HG02852 (cell line): Measurements from ENCODE around the gene PRKAG2.

Experiments
- ATAC-seq: cut with Tn5 transposase; IDR thresholded peaks from one replicate; pipeline ENCODE4 v1.9.1; 2021; ENCODE audit warnings: mild to moderate bottlenecking, moderate library complexity; ENCODE audit not compliant: unreplicated experiment

Gene PRKAG2

DNA sequence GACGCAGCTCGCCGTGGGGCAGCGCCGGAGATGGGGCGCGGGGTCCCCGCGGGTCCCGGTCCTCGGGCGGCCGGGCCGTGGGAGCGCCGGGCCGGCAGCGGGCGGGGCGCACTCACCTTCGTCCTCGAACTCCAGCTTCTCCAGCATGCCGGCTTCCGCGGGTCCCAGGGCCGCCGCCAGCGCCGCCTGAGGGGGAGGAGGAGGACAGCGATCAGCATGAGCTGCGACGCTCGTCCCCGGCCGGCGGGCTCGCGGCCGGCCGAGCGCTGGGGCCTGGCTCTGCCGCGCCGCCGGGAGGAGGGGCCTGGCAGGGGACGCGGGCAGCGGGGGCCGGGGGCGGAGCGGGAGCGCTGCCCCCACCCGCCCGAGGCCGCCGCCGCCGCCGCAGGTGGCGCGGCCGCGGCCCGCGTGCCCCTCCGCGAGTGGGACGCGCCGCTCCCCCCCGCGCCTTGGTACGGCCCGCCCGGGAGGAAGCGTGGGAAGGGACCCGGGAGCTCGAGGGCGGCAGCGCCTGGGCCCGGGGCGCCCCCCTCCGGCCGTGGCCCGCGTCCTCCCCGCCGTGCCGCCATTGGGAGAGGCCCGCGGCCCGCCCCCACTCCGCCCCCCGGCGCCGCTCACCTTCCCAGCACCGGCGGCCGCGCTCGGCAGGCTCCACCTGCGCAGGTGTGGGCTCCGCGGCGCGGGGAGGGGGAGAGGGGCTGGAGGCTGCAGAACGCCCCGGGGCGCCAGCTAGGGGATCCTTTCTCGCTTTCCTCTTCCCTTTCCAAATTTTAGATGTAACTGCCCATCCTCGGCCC is 244.8 kb downstream of the PRKAG2 start:
- peak; percentile 71 for ATAC-seq

DNA sequence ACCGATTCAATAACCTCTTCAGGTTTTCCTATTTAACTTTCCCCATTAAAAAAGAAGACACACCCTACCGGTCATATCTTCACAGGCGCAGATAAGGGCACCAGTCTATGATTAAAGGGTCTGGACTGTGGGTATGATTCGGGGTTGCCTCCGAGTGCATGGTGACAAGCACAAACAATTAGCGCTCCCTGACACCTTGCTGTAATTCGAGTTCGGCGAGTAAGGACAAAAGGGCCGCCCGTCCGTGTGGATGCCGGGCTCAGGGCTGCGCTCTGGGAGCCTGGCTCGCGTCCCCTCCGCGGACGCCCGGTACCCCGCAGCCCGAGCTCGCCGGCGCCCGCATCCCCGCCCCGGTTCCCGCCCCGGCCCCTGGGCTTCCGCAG is 245.4 kb downstream of the PRKAG2 start:
- ATAC-seq: peak; percentile 26

DNA sequence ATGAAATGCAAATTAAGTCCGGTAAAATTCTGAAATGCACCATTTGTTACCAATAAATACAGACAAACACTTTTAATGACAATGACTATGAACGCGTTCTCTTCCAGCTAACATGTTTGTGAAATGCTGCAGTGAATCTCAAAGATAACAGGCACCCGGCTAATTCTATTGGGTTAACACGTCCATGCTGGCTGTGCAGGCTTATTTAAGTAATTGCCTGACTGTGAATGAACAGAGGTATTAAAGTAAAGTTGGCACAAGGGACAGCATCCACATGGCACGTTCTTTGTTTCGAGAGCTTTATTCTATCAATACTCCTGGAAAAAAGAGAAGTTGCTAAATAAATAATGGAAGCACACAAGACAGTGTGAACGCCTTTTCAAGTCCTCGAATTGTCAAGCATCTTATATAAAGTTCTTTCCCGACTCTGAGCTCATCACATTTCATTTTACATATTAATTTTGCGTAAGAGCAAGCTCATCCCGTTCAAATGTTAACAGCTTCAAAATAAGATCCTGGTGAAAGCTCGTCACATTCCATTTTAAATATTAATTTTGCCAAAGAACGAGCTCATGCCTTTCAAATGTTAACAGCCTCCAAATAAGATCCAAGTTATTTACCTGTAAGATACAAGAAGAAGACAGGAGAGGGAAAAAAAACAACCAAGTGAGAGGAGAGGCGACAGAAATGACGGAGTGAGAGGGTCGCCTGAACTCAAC is 245.9 kb downstream of the PRKAG2 start:
- no peak for ATAC-seq

DNA sequence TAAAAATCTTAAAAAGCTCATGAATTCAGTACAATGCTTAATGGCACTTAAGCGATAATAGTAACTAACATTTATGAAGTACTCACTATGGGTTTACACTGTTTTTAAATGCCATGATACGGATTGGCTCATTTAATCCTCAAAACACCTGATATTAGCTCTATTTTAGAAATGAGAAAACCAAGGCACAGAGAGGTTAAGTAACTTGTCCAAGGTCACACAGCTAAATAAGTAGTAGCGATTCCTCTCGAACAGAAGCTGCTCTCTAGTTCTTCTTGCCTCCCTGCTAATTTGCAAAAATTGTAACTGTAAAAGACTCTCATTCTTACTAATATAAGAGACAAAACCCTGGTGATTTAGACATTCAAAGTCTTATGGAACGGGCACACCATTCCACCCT is 246.6 kb downstream of the PRKAG2 start:
- ATAC-seq: no peak

DNA sequence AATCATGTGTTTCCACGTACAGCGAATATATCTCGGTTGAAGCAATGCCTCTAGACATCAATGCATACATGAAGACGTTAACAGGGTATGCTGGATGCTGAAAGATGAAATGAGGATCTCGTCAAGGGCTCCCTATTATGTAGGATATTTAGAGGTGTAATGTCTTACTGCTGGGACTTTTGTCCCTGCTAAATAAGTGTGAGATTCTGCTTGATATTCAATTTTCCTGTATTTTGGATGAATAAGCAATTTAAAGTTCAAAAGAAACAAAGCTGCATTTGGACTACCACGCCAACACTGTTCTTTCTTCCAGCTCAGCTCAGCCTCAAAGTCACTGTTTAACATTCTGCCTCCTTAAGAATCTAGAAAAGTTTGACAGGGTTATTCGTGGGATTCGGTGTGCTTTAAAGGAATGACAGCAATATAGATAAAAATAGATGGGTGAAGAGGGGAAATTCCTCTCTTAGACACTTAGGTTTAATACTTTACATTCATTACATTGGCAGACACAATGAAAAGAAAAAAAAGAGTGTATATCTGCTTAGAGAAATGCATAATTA is 247.1 kb downstream of the PRKAG2 start:
- ATAC-seq: no peak

DNA sequence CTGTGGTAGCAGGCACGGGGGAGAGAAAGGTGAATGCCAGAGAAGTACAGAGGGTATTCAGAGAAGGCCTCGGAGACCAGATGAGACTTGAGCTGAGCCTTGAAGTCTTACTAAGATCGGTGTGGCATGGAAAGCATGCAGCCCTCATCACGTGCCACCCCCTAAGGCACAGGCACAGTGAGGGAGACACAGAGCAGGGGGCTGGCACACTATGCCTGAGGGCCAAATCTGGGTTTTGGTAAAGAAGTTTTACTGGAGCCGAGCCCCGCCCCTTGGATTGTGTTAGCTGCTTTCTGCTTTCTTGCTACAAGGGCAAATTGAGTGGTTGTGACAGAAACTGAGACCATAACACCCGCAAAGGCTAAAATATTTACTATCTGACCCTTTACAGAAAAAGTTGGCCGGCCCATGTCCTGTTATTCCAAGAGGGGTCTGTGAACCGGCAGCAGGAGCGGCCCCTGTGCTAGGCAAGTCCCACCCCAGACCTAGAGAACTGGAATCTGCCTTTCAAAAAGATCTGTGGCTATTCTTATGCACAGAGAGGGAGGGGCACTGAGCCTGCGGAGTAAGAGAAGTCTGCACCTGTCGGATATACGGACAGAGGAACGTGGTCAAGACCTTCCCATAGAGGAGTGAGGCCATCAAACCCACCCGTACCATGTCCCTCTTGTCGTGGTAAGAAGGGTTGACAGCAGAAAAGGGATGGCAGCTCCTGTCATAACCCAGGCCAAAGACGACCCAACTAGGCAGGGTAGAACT is 247.9 kb downstream of the PRKAG2 start:
- ATAC-seq: no peak

DNA sequence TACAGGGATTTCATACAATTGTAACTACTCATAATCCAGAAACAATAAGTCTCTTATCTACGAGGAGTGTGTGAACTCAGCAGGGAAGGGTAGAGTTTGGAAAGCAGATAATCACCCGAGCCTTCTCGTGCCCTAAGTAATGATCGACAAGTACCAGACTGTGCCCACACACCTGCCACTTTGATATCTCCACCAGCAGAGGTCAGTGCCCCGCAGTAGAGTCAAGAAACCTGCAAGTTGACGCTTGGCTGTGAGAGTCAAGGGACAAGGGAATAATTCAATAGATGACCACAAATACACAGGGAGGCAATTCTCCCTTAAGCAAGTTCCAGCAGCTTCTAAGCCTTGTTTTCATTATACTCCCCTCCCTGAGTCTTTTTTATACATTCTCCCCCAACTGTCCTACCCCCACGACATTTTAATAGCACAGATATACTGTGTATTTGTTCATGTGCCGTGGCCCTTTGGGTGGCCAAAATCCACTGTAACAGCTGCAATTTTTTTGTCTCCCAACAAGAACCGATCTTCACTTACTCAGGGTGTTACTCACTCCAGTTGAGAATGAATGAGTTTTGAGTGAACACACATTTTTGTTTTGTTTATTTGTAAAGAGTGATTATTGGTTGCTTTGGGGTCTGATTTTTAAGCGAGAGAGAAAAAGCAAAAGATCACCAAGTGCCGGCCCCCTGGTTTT is 250.3 kb downstream of the PRKAG2 start:
- ATAC-seq: no peak

DNA sequence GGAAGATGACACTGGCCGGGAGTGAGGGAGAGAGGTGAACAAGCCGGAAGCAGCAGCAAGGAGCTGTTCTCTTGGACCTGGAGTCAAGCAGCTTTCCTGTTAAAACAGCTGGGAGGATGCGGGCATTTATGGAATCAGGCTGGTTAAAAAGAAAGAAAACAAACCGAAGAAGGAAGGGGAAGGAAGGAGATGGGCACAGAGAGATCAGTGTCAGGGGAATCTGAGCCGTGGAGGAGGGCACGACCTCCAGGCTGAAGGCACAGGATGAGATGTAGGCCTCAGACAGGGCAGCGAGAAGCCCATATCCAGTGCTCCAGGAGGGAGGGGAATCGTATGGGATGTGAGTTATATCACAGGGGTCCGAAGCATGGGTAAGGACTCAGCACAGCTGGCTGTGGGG is 251.3 kb downstream of the PRKAG2 start:
- ATAC-seq: no peak

DNA sequence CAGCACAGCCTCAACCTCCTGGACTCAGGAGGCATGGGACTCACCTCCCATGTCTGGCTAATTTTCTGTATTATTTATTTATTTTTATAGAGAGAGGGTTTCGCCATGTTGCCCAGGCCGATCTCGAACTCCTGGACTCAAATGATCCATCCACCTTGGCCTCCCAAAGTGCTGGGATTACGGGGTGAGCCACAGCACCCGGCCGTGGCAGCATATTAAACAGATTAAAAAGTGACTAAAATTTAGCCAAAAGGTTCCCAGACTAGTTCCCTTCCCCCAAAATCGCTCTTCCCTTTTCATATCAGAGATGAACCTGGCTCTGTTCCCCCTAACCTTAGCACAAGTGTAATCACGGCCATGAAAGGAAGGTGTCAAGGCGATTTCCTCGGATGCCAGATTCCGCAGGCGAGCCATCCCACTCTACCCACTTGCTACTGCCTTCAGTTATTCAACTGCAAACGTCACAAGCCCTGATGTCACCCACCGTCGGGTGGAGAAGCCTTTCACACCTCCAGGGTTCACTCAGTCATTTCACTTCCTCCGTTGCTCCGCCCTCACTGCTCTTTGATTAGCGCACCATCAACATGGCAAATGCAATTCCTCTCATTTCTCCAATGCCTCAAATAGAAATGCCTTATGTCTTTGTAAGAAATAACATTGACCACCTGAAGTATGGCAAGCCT is 252.5 kb downstream of the PRKAG2 start:
- ATAC-seq: no peak

DNA sequence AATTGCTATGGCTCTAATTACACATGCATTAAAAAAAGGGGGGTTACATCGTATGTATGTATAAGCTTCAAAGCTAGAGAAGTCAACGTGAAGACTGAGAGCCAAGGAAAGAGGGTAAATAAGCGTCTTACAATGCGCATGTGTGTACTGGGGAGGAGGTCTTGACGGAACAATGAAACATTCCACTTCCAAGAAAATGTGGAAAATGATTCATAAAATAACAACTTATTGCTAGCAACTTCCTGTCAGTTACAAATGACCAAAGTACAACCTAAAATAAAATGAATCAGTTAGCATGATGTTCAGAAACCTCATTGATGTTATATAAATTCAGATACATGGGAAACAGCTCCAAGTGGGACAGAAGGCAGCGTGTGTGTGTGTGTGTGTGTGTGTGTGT is 253.1 kb downstream of the PRKAG2 start:
- no peak for ATAC-seq

DNA sequence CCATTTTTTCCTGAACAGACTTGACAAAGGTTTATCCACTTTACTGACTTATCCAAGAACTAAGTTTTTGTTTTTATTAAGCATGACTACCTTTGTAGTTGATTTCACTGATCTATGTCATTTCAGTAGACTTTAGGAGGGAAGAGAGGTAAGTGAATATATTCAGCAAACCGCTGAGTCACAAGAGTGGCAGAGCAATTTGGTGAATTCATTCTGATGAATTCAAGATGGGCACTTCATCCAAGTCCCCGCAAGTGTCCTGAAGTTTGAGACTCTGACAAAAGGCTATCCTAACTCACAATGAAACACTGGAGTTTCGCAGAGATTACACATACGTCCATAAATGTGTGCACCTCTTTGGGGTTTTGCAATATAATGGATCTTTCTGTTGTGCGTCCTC is 255.0 kb downstream of the PRKAG2 start:
- ATAC-seq: no peak

DNA sequence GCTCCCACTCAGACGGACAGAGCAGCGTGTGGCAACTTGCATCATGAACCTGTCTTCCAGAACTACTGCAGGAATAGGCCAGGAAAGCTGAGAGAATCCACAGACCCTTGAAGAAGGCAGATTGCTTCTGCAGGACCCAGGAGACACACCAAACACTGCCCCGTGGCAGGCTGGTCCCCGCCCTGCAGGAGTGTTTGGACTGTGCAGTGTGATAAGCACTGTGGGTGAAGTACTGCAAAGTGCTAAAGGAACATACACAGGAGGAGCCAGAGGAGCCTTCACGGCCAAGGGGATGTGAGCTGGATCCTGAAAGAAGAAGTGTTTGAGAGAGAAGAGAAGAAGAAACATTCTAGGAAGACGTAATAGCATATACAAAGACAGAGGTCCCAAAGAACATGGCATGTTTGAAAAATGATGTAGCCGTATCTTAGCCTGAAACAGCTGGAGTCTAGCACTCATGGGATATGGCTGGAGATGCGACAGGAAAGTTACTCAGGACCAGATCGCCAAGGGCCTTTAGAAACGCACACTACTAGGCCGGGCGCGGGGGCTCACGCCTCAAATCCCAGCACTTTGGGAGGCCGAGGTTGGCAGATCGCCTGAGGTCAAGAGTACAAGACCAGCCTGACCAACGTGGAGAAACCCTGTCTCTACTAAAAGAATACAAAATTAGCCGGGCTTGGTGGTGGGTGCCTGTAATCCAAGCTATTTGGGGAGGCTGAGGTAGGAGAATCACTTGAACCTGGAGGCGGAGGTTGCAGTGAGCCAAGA is 260.3 kb downstream of the PRKAG2 start:
- ATAC-seq: no peak

DNA sequence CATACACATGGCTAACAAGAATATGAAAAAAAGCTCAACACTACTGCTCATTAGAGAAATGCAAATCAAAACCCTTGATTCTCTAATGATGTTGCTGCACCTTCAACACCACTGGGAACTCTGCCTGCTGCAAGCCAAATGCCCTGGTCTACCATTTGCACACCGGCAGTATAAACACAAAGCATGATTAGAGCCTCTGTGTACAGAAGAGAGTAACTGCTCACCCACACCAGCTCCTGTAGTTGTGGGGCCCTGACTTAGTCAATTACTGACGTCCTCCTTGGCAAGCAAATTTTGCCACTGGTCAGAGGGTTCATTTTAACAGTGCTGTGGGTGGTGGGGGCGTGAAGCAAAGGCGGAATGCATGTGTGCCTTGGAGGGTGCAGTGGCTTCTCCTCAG is 261.1 kb downstream of the PRKAG2 start:
- no peak for ATAC-seq

DNA sequence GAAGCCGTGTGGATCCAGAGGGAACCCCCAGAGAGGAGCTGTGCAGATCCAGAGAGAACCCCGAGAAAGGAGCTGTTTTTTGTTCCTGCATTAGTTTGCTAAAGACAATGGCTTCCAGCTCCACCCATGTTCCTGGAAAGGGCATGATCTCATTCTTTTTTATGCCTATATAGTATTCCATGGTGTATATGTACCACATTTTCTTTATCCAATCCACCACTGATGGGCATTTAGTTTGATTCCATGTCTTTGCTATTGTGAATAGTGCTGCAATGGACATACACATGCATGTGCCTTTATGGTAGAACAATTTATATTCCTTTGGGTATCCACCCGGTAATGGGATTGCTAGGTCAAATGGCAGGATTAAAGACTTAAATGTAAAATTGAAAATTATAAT is 261.9 kb downstream of the PRKAG2 start:
- no peak for ATAC-seq

DNA sequence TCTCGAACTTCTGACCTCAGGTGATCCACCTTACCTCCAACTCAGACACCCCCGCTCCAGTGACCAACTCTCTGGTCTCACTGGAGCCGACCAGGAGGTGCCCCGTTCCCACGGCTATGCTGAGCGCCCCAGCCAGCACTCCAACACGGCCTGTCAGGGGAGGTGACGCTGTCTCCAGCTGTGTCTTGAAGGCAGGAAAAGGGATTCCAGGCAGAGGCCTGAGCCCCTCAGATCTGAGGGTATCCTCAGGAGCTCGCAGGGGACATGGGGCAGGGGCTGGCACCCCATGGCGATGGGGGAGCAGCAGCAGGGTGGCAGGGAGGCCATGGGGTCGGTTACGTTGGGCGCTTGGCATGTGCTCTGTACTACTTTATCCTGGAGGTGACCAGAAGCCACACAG is 262.9 kb downstream of the PRKAG2 start:
- ATAC-seq: no peak

DNA sequence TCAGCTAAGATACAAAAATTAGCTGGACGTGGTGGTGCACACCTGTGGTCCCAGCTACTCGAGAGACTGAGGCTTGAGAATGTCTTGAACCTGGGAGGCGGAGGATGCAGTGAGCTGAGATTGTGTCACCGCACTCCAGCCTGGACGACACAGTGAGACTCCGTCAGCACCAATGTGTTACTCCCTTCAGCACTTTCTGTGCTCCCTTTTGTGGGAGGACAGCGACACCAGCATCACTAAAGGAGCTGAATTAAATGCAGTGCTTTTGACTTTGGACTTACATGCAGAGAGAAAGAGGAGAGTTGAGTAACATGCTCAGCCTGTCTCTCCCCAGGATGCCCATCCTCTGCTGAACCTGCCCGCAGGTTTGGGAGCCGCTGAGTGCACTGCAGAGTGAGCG is 265.0 kb downstream of the PRKAG2 start:
- no peak for ATAC-seq

DNA sequence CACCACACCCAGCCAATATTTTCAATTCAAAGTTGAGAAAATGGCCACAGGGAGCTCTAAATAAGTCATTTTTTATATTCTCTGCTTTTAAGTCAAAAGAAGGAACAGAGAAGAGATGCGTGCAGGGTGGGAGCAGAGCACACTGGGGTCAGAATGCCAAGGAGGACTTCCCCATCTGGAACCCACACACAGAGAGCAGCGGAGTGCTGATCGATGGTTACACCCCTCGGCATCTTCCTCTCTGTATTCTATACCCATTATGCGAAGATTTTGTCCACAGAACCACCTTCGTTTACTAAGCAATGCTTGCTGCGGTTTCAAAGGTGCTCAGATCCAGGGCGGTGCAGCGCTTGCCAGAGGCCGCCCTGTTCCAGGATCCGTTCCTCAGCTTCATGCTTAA is 265.9 kb downstream of the PRKAG2 start:
- ATAC-seq: no peak

DNA sequence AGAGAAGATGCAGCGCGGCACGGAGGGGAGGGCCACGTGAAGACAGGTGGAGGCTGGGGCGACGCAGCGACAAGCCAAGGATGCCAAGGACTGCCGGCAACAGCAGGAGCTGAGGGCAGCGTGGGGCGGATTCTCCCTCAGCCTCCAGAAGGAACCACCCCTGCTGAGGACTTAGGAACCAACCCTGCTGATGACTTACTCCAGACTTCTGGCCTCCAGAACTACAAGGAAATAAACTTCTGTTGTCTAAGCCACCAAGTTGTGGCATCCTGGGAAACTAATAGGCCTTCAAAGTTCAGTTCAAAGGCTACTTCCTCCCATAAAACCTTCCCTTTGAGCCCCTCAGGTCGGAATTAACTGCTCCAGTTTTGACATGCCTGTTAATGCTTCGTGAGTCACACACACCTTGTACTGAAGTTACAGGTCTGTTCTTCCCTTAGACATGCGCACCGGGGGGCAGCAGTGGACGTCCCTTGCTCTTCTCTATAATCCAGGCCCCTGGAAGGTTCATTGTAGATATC is 268.8 kb downstream of the PRKAG2 start:
- ATAC-seq: no peak

DNA sequence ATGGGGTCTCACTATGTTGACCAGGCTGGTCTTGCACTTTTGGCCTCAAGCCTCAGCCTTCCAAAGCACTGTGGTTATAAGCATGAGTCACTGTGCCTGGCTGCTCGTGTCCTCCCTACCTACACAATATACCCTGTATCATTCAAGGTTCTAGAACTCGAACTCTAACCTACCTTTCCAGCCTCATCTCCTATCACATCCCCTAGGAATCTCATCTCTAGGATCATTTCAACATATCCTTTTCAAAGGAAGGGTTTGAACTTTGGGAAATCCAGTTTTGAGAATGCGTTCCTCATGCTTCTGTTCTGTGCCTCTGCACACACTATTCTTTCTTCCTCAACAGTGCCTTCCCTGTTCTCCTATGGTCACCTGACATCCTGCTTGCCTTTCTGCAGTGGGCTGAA is 269.4 kb downstream of the PRKAG2 start:
- no peak for ATAC-seq
